Right lobe of liver (tissue), 6 donors: ENCODE data around the gene CNTNAP4. TPM values are rescaled to one million over a fixed set of nuclear protein-coding genes. Genes with fewer than 3 reads are reported as not detected.

Experiments used
- ATAC-seq, 4 donors: fragments of 200-7000 bp; cut with Tn5 transposase; one replicate each; pipeline ENCODE4 v1.9.1; 2020; ENCODE audit warnings: mild to moderate bottlenecking in 4 of 4, moderate library complexity in 4 of 4
- DNase-seq, 3 donors: peaks; one replicate each; pipeline ENCODE4 v3.0.0-alpha.2; 2020
- H3K27ac ChIP-seq, 3 donors: fragments of 200-600 bp; one replicate each; pipeline ENCODE4 v1.8.0; 2022
- H3K27me3 ChIP-seq, 2 donors: fragments of 200-600 bp; one replicate each; pipeline ENCODE4 v1.8.0; 2022
- H3K36me3 ChIP-seq, 4 donors: fragments of 200-600 bp; sonication (generic) in 1 of 4; one replicate each; pipeline versions ENCODE4 v1.5.1 to v1.8.0; 2017 to 2022; ENCODE audit warnings: control low read depth in 1 of 4
- H3K4me1 ChIP-seq, 4 donors: fragments of 200-600 bp; sonication (generic) in 1 of 4; one replicate each; pipeline versions ENCODE4 v1.5.1 to v1.8.0; 2017 to 2022; ENCODE audit warnings: control low read depth in 1 of 4
- H3K4me3 ChIP-seq, 3 donors: fragments of 200-600 bp; one replicate each; pipeline ENCODE4 v1.8.0; 2022
- H3K9me3 ChIP-seq, 4 donors: fragments of 200-600 bp; sonication (generic) in 1 of 4; one replicate each; pipeline versions ENCODE4 v1.5.1 to v1.8.0; 2017 to 2022; ENCODE audit warnings: control low read depth in 1 of 4
- POLR2A ChIP-seq: fragments of 450-650 bp; IDR thresholded peaks from one replicate; pipeline ENCODE4 v1.6.1; 2017; ENCODE audit warnings: antibody characterized with exemption, mild to moderate bottlenecking
- WGBS: methylation state at CpG from one replicate; pipeline ENCODE4 v1.1.6; 2018; ENCODE audit warnings: low coverage, low lambda C conversion rate; ENCODE audit not compliant: insufficient coverage; ENCODE audit errors: missing lambda C conversion rate; 5-methylcytosine and 5-hydroxymethylcytosine counted together
- intact Hi-C, 2 donors: fragments of 100-400 bp; cut with DNase I; formaldehyde crosslinking; loops; one replicate each; pipeline versions ENCODE4 v1.11.2 to v1.14.1; 2022
- total RNA-seq, 6 experiments: library from RNA; depleted of rRNA in 2 of 6; stranded (reverse); fragments of >200 nt in 2 of 6; fragmentation: NEBNext Ultra II Directional in 3 of 6; extraction: Animal tissue kit (Norgen Biotek cat#: 25700) in 3 of 6; gene quantifications; one replicate each; pipeline versions ENCODE4 v1.1.0 to v1.2.4, GENCODE V29; 2016 to 2023
- TF ChIP-seq, protein P1 (sequence below), 4 donors: fragments of 200-600 bp in 3 of 4; fragments of 450-650 bp in 1 of 4; IDR thresholded peaks; one replicate each; pipeline versions ENCODE4 v1.5.1 to v1.8.0; 2016 to 2022; ENCODE audit warnings: antibody characterized with exemption in 4 of 4, mild to moderate bottlenecking in 2 of 4
- donor health status: DM: no; HTN: yes; CAD: no.
- donor health status: DM: no; HTN: no; CAD: no.
- donor health status: DM: no; HTN: no; CAD: no.
- donor health status: DM: no; HTN: yes; CAD: no.
- donor health status: DM: no; HTN: yes; CAD: no.

The CNTNAP4 gene
- total RNA-seq, 6 experiments from 2014 or later, result not detected

GRCh38 chr16:76571755-76572154 lies 294.6 kb downstream of the CNTNAP4 start:
- DNase-seq, result no peak
- ATAC-seq, result no peak

GRCh38 chr16:76573281-76573680 lies 296.1 kb downstream of the CNTNAP4 start:
- DNase-seq, result no peak
- WGBS, result 92% methylated on average over 2 of the region's 2 CpGs
- no peak overlapping the region for H3K27ac ChIP-seq
- no peaks in the 10 kb centered on the region for H3K36me3 ChIP-seq
- no peaks in the 10 kb centered on the region for H3K4me1 ChIP-seq
- intact Hi-C loops, result no loop called here
- no peaks in the 10 kb centered on the region for H3K9me3 ChIP-seq
- TF ChIP-seq, protein P1, sequence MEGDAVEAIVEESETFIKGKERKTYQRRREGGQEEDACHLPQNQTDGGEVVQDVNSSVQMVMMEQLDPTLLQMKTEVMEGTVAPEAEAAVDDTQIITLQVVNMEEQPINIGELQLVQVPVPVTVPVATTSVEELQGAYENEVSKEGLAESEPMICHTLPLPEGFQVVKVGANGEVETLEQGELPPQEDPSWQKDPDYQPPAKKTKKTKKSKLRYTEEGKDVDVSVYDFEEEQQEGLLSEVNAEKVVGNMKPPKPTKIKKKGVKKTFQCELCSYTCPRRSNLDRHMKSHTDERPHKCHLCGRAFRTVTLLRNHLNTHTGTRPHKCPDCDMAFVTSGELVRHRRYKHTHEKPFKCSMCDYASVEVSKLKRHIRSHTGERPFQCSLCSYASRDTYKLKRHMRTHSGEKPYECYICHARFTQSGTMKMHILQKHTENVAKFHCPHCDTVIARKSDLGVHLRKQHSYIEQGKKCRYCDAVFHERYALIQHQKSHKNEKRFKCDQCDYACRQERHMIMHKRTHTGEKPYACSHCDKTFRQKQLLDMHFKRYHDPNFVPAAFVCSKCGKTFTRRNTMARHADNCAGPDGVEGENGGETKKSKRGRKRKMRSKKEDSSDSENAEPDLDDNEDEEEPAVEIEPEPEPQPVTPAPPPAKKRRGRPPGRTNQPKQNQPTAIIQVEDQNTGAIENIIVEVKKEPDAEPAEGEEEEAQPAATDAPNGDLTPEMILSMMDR (IDR thresholded peaks at IDR 0.05), result no peak
- no peak for TF ChIP-seq POLR2A
- no peaks in the 10 kb centered on the region for H3K27me3 ChIP-seq
- ATAC-seq, result no peak
- H3K4me3 ChIP-seq, result no peak overlapping the region

More at GRCh38 chr16:76571755-76572154, 294.6 kb downstream of the CNTNAP4 start:
- H3K4me1 ChIP-seq, result no peaks in the 10 kb centered on the region
- 49% methylated on average over 3 of the region's 3 CpGs for WGBS
- H3K4me3 ChIP-seq, result no peak overlapping the region
- no peak overlapping the region for H3K27ac ChIP-seq
- no peaks in the 10 kb centered on the region for H3K27me3 ChIP-seq
- TF ChIP-seq, protein P1 (IDR thresholded peaks at IDR 0.05), result no peak
- no peak for TF ChIP-seq POLR2A
- H3K9me3 ChIP-seq, result no peaks in the 10 kb centered on the region
- intact Hi-C loops, result no loop called here
- H3K36me3 ChIP-seq, result no peaks in the 10 kb centered on the region

- DNase-seq, result no peak
- 20% methylated on average over 2 of the region's 2 CpGs for WGBS
These were observed 297.4 kb downstream of the CNTNAP4 start for GRCh38 chr16:76574651-76575050.

DNA sequence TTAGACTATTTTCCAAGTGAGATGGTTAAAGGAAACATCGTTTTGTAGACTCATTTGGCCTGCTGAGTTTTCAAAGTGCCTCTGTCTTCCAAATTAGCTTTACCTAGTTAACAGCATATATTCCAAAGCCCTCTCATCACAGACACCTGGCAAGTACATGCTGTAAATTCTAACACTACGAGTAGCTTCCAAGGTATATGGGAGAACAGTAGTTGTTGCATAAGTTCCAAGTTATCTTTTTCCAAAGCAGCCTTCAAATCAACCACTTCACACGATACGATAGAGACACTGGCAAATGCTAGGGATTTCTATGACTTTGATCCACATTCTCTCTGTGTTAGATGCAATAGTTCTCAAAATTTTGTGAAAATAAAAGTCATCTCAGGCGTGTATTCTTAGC lies 299.3 kb downstream of the CNTNAP4 start:
- WGBS, result 33% methylated on average over 4 of the region's 5 CpGs
- Histone ChIP-seq H3K9me3 (no peaks in the 10 kb centered on the region), H3K36me3 (no peaks in the 10 kb centered on the region), H3K4me1 (no peaks in the 10 kb centered on the region), H3K4me3 (no peak overlapping the region), H3K27me3 (no peaks in the 10 kb centered on the region), H3K27ac (no peak overlapping the region)
- no peak for ATAC-seq
- intact Hi-C loops, result no loop called here
- TF ChIP-seq, protein P1 (IDR thresholded peaks at IDR 0.05), result no peak
- TF ChIP-seq POLR2A, result no peak
- DNase-seq, result no peak

More at GRCh38 chr16:76574651-76575050, 297.4 kb downstream of the CNTNAP4 start:
- H3K36me3 ChIP-seq, result no peaks in the 10 kb centered on the region
- TF ChIP-seq, protein P1 (IDR thresholded peaks at IDR 0.05), result no peak
- no peak for TF ChIP-seq POLR2A
- H3K9me3 ChIP-seq, result no peaks in the 10 kb centered on the region
- ATAC-seq, result peak; percentile 62 to 91 (median 73)
- H3K4me3 ChIP-seq, result no peak overlapping the region
- H3K4me1 ChIP-seq, result no peaks in the 10 kb centered on the region
- intact Hi-C loops, result no loop called here
- H3K27ac ChIP-seq, result no peak overlapping the region
- H3K27me3 ChIP-seq, result no peaks in the 10 kb centered on the region

DNA sequence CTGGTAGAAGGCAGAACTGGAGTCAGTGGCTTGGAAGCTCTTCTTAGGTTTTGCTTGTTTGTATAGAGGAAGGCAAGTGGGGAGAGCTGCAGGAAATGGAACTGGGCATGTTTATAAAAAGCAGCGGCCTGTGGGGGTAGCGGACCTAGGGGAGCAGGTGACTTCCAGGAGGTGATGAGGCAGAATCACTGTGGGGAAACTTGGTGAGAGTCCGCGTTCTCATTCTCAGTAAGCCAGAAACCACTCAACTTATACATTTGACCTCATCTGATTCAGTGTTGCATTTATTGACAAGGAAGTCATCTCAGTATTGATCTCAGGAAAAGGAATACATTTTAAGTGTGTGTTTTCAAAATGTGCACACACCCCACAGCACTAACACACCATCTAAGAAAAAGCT lies 299.8 kb downstream of the CNTNAP4 start:
- DNase-seq (no peak), ATAC-seq (no peak)
- no peak overlapping the region for H3K4me3 ChIP-seq
- H3K36me3 ChIP-seq, result no peaks in the 10 kb centered on the region
- no peaks in the 10 kb centered on the region for H3K4me1 ChIP-seq
- 41% methylated on average over 4 of the region's 4 CpGs for WGBS
- H3K9me3 ChIP-seq, result no peaks in the 10 kb centered on the region
- TF ChIP-seq, protein P1 (IDR thresholded peaks at IDR 0.05), result no peak
- no peak for TF ChIP-seq POLR2A
- no peaks in the 10 kb centered on the region for H3K27me3 ChIP-seq
- no peak overlapping the region for H3K27ac ChIP-seq
- intact Hi-C loops, result no loop called here
